Mesendoderm (in vitro differentiated cells): ENCODE measurements around the gene EPAS1.

ENCODE experiments used
- DNase-seq: peaks from one replicate; pipeline ENCODE4 v3.0.0; 2013
- H2AK5ac ChIP-seq: 2 replicates; pipeline ENCODE4 v1.6.1; 2013; ENCODE audit warnings: low read length, inconsistent platforms
- H2BK120ac ChIP-seq: 2 replicates; pipeline ENCODE4 v1.6.1; 2013; ENCODE audit warnings: low read depth, mild to moderate bottlenecking, low read length, moderate library complexity, mixed read lengths
- H2BK15ac ChIP-seq: replicated peaks from 2 replicates; pipeline ENCODE4 v1.6.1; 2013; ENCODE audit warnings: low read depth, mild to moderate bottlenecking, moderate library complexity
- H2BK5ac ChIP-seq: 2 replicates; pipeline ENCODE4 v1.6.1; 2013; ENCODE audit warnings: low read length, inconsistent platforms
- H3K18ac ChIP-seq: 2 replicates; pipeline ENCODE4 v1.6.1; 2013; ENCODE audit warnings: mild to moderate bottlenecking, low read length, mixed read lengths
- H3K23ac ChIP-seq: one replicate; pipeline ENCODE4 v1.6.1; 2013; ENCODE audit warnings: low read length
- H3K27ac ChIP-seq: 2 replicates; pipeline ENCODE4 v1.5.1; 2013; ENCODE audit warnings: low read depth, mild to moderate bottlenecking, inconsistent platforms, low read length, moderate library complexity
- H3K27me3 ChIP-seq: 2 replicates; pipeline ENCODE4 v1.6.1; 2013; ENCODE audit warnings: low read length, control low read depth, mild to moderate bottlenecking, inconsistent platforms; ENCODE audit not compliant: insufficient read depth, poor library complexity
- H3K36me3 ChIP-seq: 2 replicates; pipeline ENCODE4 v1.6.1; 2013; ENCODE audit warnings: low read length, inconsistent platforms; ENCODE audit not compliant: control insufficient read depth, insufficient read depth
- H3K4ac ChIP-seq: one replicate; pipeline ENCODE4 v1.6.1; 2013; ENCODE audit warnings: low read depth, mild to moderate bottlenecking, low read length, moderate library complexity
- H3K4me1 ChIP-seq: 2 replicates; pipeline ENCODE4 v1.6.1; 2013; ENCODE audit warnings: low read depth, low read length, inconsistent platforms; ENCODE audit not compliant: control insufficient read depth
- H3K4me2 ChIP-seq: 2 replicates; pipeline ENCODE4 v1.6.1; 2013; ENCODE audit warnings: low read length
- H3K4me3 ChIP-seq: 2 replicates; pipeline ENCODE4 v1.5.1; 2013; ENCODE audit warnings: mild to moderate bottlenecking, low read length
- H3K56ac ChIP-seq: one replicate; pipeline ENCODE4 v1.6.1; 2013; ENCODE audit warnings: low read length
- H3K79me1 ChIP-seq: 2 replicates; pipeline ENCODE4 v1.6.1; 2013; ENCODE audit warnings: low read length, inconsistent platforms
- H3K79me2 ChIP-seq: 2 replicates; pipeline ENCODE4 v1.6.1; 2013; ENCODE audit warnings: mild to moderate bottlenecking, low read length; ENCODE audit not compliant: control insufficient read depth, insufficient read depth
- H3K9ac ChIP-seq: 2 replicates; pipeline ENCODE4 v1.6.1; 2013; ENCODE audit warnings: low read length, inconsistent platforms
- H4K5ac ChIP-seq: one replicate; pipeline ENCODE4 v1.6.1; 2013; ENCODE audit warnings: low read length
- H4K8ac ChIP-seq: one replicate; pipeline ENCODE4 v1.6.1; 2013; ENCODE audit warnings: low read depth, mild to moderate bottlenecking, control low read depth, low read length, moderate library complexity
- WGBS: extraction: QIAGEN DNeasy Blood & Tissue Kit; methylation state at CpG from one replicate; pipeline ENCODE4 v1.1.7; 2013; ENCODE audit warnings: low lambda C conversion rate, missing lambda C conversion rate; ENCODE audit not compliant: insufficient coverage; ENCODE audit errors: extremely low coverage; 5-methylcytosine and 5-hydroxymethylcytosine counted together

Gene EPAS1

GRCh38 chr2:46386763-46387162, 89.6 kb downstream of the EPAS1 start:
- no peak overlapping the region for H2BK120ac ChIP-seq
- H2AK5ac ChIP-seq: no peak overlapping the region
- DNase-seq: no peak
- no peak overlapping the region for H3K27ac ChIP-seq
- H3K18ac ChIP-seq: no peak overlapping the region
- H3K79me1 ChIP-seq: no peaks in the 10 kb centered on the region
- no peaks in the 10 kb centered on the region for H3K4me1 ChIP-seq
- no peaks in the 10 kb centered on the region for H3K79me2 ChIP-seq
- H3K56ac ChIP-seq: no peak overlapping the region
- WGBS: no CpG with 5 or more reads among the region's 5 CpGs
- H4K5ac ChIP-seq: no peak overlapping the region
- H3K4ac ChIP-seq: no peak overlapping the region
- no peak overlapping the region for H2BK5ac ChIP-seq
- no peak overlapping the region for H2BK15ac ChIP-seq
- no peak overlapping the region for H3K4me2 ChIP-seq
- H3K4me3 ChIP-seq: no peak overlapping the region
- no peaks in the 10 kb centered on the region for H3K36me3 ChIP-seq
- no peak overlapping the region for H4K8ac ChIP-seq
- H3K27me3 ChIP-seq: no peaks in the 10 kb centered on the region
- H3K23ac ChIP-seq: no peak overlapping the region
- no peak overlapping the region for H3K9ac ChIP-seq

- Histone ChIP-seq H3K27me3 (no peaks in the 10 kb centered on the region), H3K36me3 (no peaks in the 10 kb centered on the region), H3K18ac (no peak overlapping the region), H3K4me3 (no peak overlapping the region), H3K27ac (no peak overlapping the region), H3K79me1 (no peaks in the 10 kb centered on the region), H3K23ac (no peak overlapping the region), H3K79me2 (no peaks in the 10 kb centered on the region), H2BK15ac (no peak overlapping the region), H3K4me2 (no peak overlapping the region), H3K9ac (no peak overlapping the region), H3K4me1 (no peaks in the 10 kb centered on the region), H2BK120ac (no peak overlapping the region), H4K5ac (no peak overlapping the region), H3K56ac (no peak overlapping the region), H4K8ac (no peak overlapping the region), H2BK5ac (no peak overlapping the region), H3K4ac (no peak overlapping the region), H2AK5ac (no peak overlapping the region)
- no peak for DNase-seq
- no CpG with 5 or more reads among the region's 3 CpGs for WGBS
These were observed 90.1 kb downstream of the EPAS1 start for GRCh38 chr2:46387292-46387691.

- H2AK5ac ChIP-seq: no peak overlapping the region
- WGBS: no CpG with 5 or more reads among the region's 5 CpGs
- H3K4ac ChIP-seq: no peak overlapping the region
- H4K5ac ChIP-seq: no peak overlapping the region
- H3K79me2 ChIP-seq: no peaks in the 10 kb centered on the region
- no peak overlapping the region for H2BK5ac ChIP-seq
- no peak overlapping the region for H4K8ac ChIP-seq
- H3K4me1 ChIP-seq: no peaks in the 10 kb centered on the region
- DNase-seq: no peak
- H3K56ac ChIP-seq: no peak overlapping the region
- no peak overlapping the region for H2BK15ac ChIP-seq
- no peak overlapping the region for H3K27ac ChIP-seq
- no peak overlapping the region for H3K4me2 ChIP-seq
- H3K36me3 ChIP-seq: no peaks in the 10 kb centered on the region
- no peak overlapping the region for H3K4me3 ChIP-seq
- no peak overlapping the region for H3K18ac ChIP-seq
- no peaks in the 10 kb centered on the region for H3K79me1 ChIP-seq
- no peak overlapping the region for H2BK120ac ChIP-seq
- no peak overlapping the region for H3K23ac ChIP-seq
- no peaks in the 10 kb centered on the region for H3K27me3 ChIP-seq
- H3K9ac ChIP-seq: no peak overlapping the region
These were observed 90.8 kb downstream of the EPAS1 start for GRCh38 chr2:46387886-46388515.

GRCh38 chr2:46388881-46389280, 91.7 kb downstream of the EPAS1 start:
- H4K8ac ChIP-seq: no peak overlapping the region
- no peak overlapping the region for H2AK5ac ChIP-seq
- WGBS: no CpG with 5 or more reads among the region's 5 CpGs
- no peak overlapping the region for H3K4me2 ChIP-seq
- no peak overlapping the region for H3K4ac ChIP-seq
- H3K23ac ChIP-seq: no peak overlapping the region
- no peaks in the 10 kb centered on the region for H3K36me3 ChIP-seq
- no peak overlapping the region for H2BK120ac ChIP-seq
- H2BK5ac ChIP-seq: no peak overlapping the region
- H3K79me1 ChIP-seq: no peaks in the 10 kb centered on the region
- H3K79me2 ChIP-seq: no peaks in the 10 kb centered on the region
- no peak overlapping the region for H3K27ac ChIP-seq
- H3K18ac ChIP-seq: no peak overlapping the region
- H2BK15ac ChIP-seq: no peak overlapping the region
- DNase-seq: no peak
- H3K9ac ChIP-seq: no peak overlapping the region
- H3K56ac ChIP-seq: no peak overlapping the region
- no peak overlapping the region for H3K4me3 ChIP-seq
- H4K5ac ChIP-seq: no peak overlapping the region
- H3K27me3 ChIP-seq: no peaks in the 10 kb centered on the region
- no peaks in the 10 kb centered on the region for H3K4me1 ChIP-seq

GRCh38 chr2:46389417-46389916, 92.3 kb downstream of the EPAS1 start:
- no peak overlapping the region for H2AK5ac ChIP-seq
- DNase-seq: no peak

GRCh38 chr2:46390036-46390435, 92.8 kb downstream of the EPAS1 start:
- H3K79me1 ChIP-seq: no peaks in the 10 kb centered on the region
- no peak overlapping the region for H3K4ac ChIP-seq
- no peak overlapping the region for H3K18ac ChIP-seq
- H3K56ac ChIP-seq: no peak overlapping the region
- no peak overlapping the region for H4K5ac ChIP-seq
- no peak overlapping the region for H3K27ac ChIP-seq
- no peak overlapping the region for H2BK5ac ChIP-seq
- H3K79me2 ChIP-seq: no peaks in the 10 kb centered on the region
- no peak overlapping the region for H3K4me3 ChIP-seq
- H3K9ac ChIP-seq: no peak overlapping the region
- no peaks in the 10 kb centered on the region for H3K27me3 ChIP-seq
- H2BK15ac ChIP-seq: no peak overlapping the region
- H4K8ac ChIP-seq: no peak overlapping the region
- no peak for DNase-seq
- no peaks in the 10 kb centered on the region for H3K36me3 ChIP-seq
- WGBS: no CpG with 5 or more reads among the region's 3 CpGs
- H3K23ac ChIP-seq: no peak overlapping the region
- H3K4me1 ChIP-seq: no peaks in the 10 kb centered on the region
- no peak overlapping the region for H2AK5ac ChIP-seq
- no peak overlapping the region for H2BK120ac ChIP-seq
- H3K4me2 ChIP-seq: no peak overlapping the region

More at GRCh38 chr2:46389417-46389916, 92.3 kb downstream of the EPAS1 start:
- Histone ChIP-seq H3K36me3 (no peaks in the 10 kb centered on the region), H3K4me2 (no peak overlapping the region), H3K27me3 (no peaks in the 10 kb centered on the region), H3K79me2 (no peaks in the 10 kb centered on the region), H3K4ac (no peak overlapping the region), H2BK120ac (no peak overlapping the region), H4K8ac (no peak overlapping the region), H3K9ac (no peak overlapping the region), H3K79me1 (no peaks in the 10 kb centered on the region), H2BK15ac (no peak overlapping the region), H3K23ac (no peak overlapping the region), H4K5ac (no peak overlapping the region), H3K4me1 (no peaks in the 10 kb centered on the region), H3K4me3 (no peak overlapping the region), H3K56ac (no peak overlapping the region), H3K27ac (no peak overlapping the region), H2BK5ac (no peak overlapping the region), H3K18ac (no peak overlapping the region)
- no CpG with 5 or more reads among the region's 13 CpGs for WGBS
